ENCODE measurements around the gene CNTLN.

DNA sequence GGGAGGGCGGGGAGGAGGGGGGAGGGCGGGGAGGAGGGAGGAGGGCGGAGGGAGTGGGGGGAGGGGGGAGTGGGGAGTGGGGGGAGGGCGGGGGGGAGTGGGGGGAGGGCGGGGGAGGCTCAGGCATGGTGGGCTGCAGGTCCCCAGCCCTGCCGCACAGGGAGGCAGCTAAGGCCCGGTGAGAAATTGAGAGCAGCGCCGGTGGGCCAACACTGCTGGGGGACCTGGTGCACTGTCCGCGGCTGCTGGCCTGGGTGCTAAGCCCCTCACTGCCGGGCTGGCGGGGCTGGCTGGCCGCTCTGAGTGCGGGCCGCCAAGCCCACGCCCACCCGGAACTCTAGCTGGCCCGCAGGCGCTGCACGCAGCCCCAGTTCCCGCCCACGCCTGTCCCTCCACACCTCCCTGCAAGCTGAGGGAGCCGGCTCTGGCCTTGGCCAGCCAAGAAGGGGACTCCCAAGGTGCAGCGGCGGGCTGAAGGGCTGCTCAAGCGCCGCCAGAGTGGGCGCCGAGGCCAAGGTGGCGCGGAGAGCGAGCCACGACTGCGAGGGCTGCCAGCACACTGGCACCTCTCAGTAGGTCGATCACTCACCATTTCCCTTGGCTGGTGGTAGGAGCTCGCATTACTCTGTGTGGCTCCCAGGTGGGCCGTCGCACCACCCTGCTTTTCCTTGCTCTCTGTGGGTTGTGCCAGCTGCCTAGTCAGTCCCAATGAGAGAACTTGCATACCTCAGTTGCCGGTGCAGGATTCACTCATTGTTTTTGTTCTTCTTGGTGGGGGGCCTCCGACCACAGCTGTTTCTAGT, 160.2 kb downstream of the CNTLN start:
- TF ChIP-seq, protein P1, sequence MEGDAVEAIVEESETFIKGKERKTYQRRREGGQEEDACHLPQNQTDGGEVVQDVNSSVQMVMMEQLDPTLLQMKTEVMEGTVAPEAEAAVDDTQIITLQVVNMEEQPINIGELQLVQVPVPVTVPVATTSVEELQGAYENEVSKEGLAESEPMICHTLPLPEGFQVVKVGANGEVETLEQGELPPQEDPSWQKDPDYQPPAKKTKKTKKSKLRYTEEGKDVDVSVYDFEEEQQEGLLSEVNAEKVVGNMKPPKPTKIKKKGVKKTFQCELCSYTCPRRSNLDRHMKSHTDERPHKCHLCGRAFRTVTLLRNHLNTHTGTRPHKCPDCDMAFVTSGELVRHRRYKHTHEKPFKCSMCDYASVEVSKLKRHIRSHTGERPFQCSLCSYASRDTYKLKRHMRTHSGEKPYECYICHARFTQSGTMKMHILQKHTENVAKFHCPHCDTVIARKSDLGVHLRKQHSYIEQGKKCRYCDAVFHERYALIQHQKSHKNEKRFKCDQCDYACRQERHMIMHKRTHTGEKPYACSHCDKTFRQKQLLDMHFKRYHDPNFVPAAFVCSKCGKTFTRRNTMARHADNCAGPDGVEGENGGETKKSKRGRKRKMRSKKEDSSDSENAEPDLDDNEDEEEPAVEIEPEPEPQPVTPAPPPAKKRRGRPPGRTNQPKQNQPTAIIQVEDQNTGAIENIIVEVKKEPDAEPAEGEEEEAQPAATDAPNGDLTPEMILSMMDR (IDR thresholded peaks at IDR 0.05): no peak
- TF ChIP-seq POLR2A (IDR thresholded peaks at IDR 0.05): no peak
